HG03280 (cell line): ENCODE data around the gene PWP1.
A peak's percentile ranks its signal among the peaks of the same experiment; 100 is the strongest.

ENCODE experiments used
- ATAC-seq: cut with Tn5 transposase; IDR thresholded peaks from one replicate; pipeline ENCODE4 v1.9.1; 2021; ENCODE audit warnings: mild to moderate bottlenecking, moderate library complexity; ENCODE audit not compliant: unreplicated experiment

The PWP1 gene

GRCh38 chr12:107685360-107686248 lies at the start of gene PWP1:
Gene PWP1 (plus strand): TSS chr12:107685799. CDS start chr12:107685900, 101 bp downstream.
- ATAC-seq = peak; percentile 94

DNA sequence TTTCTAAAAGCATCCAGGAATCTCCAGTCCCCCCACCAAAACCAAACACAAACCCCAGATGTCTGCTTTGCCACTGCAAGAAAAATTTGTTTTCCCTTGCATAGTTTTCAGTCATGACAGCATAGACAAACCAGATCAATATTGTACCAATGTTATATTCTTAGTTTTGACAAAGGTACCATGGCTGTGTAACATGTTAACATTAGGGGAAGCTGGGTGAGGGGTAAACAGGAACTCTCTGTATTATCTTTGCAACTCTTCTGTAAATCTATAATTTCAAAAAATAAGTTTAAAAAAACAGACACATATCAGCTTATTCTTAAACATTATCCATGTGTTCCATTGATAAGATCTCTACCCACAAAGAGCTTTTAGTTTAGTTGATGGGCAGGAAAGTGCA lies 44.4 kb upstream of the PWP1 start:
- ATAC-seq = no peak

DNA sequence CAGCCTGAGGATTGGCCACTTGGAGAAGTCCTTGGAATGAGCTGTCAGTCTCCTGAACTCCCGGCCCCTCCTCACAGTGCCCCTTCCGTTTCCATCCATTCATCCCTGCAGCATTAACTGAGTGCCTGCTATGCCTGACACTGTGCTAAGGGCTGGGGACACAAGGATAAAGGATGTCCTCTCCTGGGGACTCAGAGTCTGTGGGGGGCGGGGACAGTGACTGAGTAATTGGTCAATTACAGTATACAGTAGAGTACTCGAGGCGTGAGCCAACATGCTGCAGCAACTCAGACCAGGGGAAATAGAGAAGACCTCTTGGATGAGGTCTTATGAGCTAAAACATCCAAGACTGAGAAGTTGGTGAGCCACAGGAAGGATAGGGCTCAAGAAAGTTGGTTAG lies 43.4 kb upstream of the PWP1 start:
- no peak for ATAC-seq

DNA sequence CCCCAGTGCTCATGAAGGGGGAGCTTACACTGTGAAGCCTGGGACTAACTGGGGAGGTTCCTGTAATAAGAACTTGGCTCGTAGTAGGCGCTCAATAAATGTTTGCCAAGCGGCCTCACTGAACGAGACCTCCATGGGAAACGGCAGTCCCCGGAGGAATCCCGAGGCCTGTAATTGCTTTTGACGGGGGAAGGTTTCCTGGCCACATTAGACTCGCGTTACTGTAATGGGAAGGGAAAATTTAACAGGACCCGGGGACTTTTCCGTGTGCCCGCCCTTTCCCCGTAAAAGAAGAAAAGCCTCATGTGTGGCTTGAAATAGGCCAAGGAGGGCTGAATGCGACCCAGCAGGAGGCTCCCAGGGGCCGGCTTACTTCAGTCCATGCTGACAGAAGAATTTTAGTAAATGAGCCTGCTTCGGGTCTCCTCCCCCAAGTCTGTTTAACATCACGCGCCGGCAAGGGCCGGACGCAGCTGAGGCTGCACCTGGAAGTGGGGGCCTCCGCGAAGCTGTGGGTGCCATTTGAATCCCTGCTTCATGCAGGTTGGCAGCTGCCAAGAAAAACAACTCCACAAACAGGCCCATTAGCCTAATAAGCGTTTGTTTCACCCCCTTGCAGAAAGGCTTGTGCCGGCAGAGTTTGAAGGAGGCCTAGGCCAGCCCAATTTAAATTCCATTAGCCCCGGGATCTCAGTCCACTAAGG lies 39.8 kb upstream of the PWP1 start:
- no peak for ATAC-seq

DNA sequence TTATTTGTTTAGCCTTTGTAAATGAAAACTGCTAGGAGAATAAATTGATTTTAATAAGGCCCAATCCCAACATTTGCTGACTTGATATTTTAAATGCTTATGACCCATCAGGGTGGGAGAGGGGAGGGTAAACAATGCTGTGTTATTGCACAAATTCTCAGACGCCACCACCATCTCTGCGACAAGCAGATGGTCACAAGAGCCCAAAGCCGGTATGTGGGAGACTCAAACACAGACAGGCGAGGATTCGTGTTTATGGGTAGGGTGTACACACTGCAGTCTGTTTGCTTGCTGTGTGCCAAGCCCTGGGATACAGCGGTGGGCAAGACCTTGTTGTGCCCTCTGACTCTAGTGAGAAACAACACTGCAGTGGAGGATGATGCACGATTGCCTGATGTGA lies 39.2 kb upstream of the PWP1 start:
- ATAC-seq = no peak

DNA sequence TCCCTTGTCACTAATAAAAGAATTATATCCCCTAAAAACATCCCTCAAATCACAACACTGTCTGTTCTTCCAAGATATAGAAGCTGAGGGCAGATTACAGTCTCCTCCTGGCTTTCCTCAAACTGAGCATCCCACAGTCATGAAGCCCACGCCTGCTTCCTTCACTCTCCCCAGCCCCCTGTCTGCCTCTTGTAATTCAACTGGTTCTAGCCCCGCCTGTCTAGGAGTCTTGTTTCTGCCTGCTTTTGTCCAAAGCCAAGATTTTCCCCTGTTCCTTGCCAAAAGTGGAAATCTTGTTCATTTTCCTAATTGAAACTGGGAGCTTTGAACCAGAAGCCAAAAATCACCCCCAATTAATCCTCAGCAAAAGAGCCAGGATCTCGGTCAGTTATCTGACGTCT lies 35.9 kb upstream of the PWP1 start:
- ATAC-seq = no peak

- no peak for ATAC-seq
These were observed 34.6 kb upstream of the PWP1 start for GRCh38 chr12:107650977-107651376.

- no peak for ATAC-seq
These were observed 33.8 kb upstream of the PWP1 start for GRCh38 chr12:107651571-107652449.

GRCh38 chr12:107653519-107653918 lies 32.1 kb upstream of the PWP1 start:
- no peak for ATAC-seq

DNA sequence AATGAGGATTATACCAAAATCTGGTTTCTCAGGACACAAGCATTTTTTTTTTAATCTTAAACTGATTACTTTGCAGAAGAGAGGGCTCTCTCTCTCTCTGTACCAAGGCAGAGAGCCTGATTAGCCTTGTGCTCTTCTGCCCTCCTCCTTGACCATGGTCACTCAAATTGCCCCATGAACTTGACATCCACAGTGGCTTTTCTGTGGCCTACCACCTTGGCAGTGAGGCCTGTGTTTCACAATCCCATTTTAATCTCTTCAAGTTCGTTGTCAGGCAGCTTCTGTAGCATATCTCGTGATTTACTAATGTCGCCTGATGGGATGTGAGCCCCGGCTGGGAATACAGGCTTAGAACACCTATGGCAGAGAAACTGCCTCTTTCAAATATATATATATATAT lies 30.7 kb upstream of the PWP1 start:
- ATAC-seq = no peak

- no peak for ATAC-seq
These were observed 30.1 kb upstream of the PWP1 start for GRCh38 chr12:107655281-107656065.

DNA sequence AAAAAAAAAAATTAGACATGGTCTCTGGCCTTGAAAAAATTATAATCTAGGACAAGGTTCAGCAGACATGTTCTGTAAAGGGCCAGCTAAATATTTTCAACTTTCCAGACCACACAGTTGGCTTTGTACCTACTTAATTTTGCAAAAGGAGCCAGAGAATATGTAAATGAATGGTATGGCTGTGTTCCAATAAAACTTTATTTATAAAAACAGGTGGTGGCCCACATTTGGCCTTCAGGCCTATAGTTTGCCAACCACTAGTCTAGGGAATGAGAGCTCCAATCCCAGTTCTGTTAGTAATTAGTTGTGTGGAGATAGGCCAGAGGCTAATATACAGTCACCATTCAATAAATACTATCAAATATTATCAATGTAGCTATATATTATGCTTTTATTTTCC lies 29.3 kb upstream of the PWP1 start:
- ATAC-seq = no peak

GRCh38 chr12:107657133-107657532 lies 28.5 kb upstream of the PWP1 start:
- ATAC-seq = no peak

GRCh38 chr12:107657621-107658020 lies 28.0 kb upstream of the PWP1 start:
- ATAC-seq = no peak

DNA sequence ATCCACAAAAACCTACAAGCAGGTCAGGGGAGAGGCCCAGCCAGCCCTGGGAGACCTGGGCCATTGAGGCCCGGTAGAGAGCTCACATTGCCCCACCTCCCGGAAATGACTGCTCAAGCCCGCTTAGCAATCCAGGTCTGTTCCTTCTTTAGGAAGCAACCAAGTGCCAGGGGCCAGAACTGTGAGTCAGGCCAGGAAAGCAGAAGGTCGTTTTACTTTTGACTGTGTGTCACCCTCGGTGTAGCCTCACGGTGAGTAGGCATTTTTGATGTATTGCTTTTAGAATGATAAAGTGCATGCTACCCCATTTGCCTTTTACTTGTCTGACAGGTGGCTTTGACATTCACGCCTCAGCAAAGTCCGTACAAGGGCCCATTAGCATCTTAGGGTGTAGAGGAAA lies 25.4 kb upstream of the PWP1 start:
- no peak for ATAC-seq

GRCh38 chr12:107660861-107661415 lies 24.7 kb upstream of the PWP1 start:
- ATAC-seq = no peak

DNA sequence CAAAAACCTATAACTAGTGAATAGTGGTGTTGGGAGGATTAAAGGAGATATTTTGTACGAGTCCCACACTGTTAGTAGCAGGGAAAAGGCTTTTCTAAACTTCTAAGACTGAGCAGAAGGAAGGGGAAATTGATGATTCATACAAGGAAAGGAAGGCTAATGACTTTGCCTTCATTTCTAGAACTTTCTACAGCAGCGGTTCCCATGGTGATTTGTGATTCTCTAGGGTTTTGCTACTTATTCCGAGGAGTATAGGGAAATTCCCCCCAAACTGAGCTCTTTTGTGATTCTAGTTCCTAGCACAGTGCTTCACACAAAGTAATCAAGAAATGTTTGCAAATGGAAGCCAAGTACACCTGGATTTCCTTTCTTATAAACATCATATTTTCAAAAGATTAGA lies 23.8 kb upstream of the PWP1 start:
- ATAC-seq = no peak

DNA sequence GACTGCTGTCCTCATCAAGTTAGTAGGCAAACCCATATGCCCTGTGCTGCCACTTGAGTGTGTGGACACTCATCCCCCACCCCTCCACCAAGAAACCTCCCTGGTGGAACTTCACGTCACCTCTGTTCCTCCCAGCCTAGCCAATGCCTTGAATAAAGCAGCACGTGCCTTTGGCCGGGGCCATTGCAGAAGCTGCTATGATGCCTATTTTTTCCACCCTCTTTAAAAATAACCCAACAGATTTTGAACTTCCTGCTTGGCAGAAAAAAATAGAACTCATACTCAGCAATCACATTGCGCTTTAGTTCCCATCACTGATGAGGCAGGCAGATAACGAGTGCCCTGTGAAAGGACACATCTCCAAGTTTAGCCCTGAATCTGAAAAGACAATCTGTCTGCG lies 23.1 kb upstream of the PWP1 start:
- no peak for ATAC-seq

DNA sequence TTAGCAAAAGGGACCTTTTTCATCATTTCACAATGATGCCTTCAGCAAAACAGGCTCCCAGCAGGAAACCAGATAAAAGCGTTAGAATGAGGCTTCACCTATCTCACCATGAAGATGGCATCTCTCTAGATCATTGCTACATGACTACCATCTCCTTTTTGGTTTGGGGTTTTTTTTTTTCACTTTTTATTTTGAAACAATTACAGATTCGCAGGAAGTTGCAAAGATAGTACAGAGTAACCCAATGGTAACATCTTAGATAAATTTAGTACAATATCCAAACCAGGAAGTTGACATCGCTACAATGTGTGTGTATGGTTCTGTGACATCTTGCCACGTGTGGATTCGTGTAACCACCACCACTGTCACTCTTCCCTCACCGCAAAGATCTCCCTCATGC lies 22.3 kb upstream of the PWP1 start:
- no peak for ATAC-seq

DNA sequence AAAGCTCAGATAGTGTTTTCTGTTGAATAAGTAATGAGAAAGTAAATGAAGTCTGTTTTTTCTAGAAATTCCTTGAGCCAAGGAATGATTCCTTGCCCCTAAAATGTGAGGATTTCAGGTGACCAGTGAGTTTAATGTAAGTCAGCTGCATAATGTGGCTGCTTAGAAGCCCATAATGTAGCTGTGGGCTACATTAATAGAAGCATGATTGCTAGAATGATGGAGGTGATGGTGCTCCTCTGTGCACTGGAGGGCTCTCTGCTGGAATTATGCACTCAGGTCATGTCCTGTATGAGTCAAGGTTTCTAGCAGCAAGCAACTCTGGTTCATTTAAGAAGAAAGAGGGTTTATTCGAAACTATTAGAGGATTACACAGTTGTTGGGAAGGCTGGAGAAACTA lies 19.6 kb upstream of the PWP1 start:
- ATAC-seq = no peak
